ENCODE data around the gene CADM2. TPM values are rescaled to one million over a fixed set of nuclear protein-coding genes. Genes with fewer than 3 reads are reported as not detected.
A peak's percentile ranks its signal among the peaks of the same experiment; 100 is the strongest.

CADM2 gene
- total and polyA plus RNA-seq, 4 donors, result 42.2 to 133 (median 81.1) TPM

- H3K4me3 ChIP-seq (ENCODE audit: low read depth, low read length), result no peak overlapping the region
- 100% methylated on average over 1 of the region's 5 CpGs for WGBS (ENCODE audit: insufficient coverage)
- no peak for DNase-seq (ENCODE audit: low read depth in 4 of 6, low spot score in 6 of 6)
Observed at GRCh38 chr3:85572978-85573377, 614.2 kb downstream of the CADM2 start.

GRCh38 chr3:85574006-85574705 lies 615.4 kb downstream of the CADM2 start:
- H3K4me3 ChIP-seq (ENCODE audit: low read depth, low read length), result no peak overlapping the region
- H3K36me3 ChIP-seq (ENCODE audit: control insufficient read depth, insufficient read depth, low read length), result no peaks in the 10 kb centered on the region
- no peak overlapping the region for H3K27ac ChIP-seq (ENCODE audit: low read depth, low read length)
- H3K27me3 ChIP-seq (ENCODE audit: control insufficient read depth, insufficient read depth, low read length), result no peaks in the 10 kb centered on the region
- WGBS (ENCODE audit: insufficient coverage), result no CpG with 5 or more reads among the region's 2 CpGs
- no peak for DNase-seq (ENCODE audit: low read depth in 4 of 6, low spot score in 6 of 6)
- no peaks in the 10 kb centered on the region for H3K9me3 ChIP-seq (ENCODE audit: control insufficient read depth, insufficient read depth, low read length)
- H3K4me1 ChIP-seq (ENCODE audit: control insufficient read depth, insufficient read depth, low read length), result no peaks in the 10 kb centered on the region

More at GRCh38 chr3:85572978-85573377, 614.2 kb downstream of the CADM2 start:
- Histone ChIP-seq H3K27me3 (ENCODE audit: control insufficient read depth, insufficient read depth, low read length) (no peaks in the 10 kb centered on the region), H3K9me3 (ENCODE audit: control insufficient read depth, insufficient read depth, low read length) (no peaks in the 10 kb centered on the region), H3K27ac (ENCODE audit: low read depth, low read length) (no peak overlapping the region), H3K36me3 (ENCODE audit: control insufficient read depth, insufficient read depth, low read length) (no peaks in the 10 kb centered on the region), H3K4me1 (ENCODE audit: control insufficient read depth, insufficient read depth, low read length) (no peaks in the 10 kb centered on the region)

- Histone ChIP-seq H3K9me3 (ENCODE audit: control insufficient read depth, insufficient read depth, low read length) (no peaks in the 10 kb centered on the region), H3K4me1 (ENCODE audit: control insufficient read depth, insufficient read depth, low read length) (no peaks in the 10 kb centered on the region), H3K27ac (ENCODE audit: low read depth, low read length) (no peak overlapping the region), H3K4me3 (ENCODE audit: low read depth, low read length) (no peak overlapping the region), H3K27me3 (ENCODE audit: control insufficient read depth, insufficient read depth, low read length) (no peaks in the 10 kb centered on the region), H3K36me3 (ENCODE audit: control insufficient read depth, insufficient read depth, low read length) (no peaks in the 10 kb centered on the region)
- peak; percentile 29 to 89 (median 42) for DNase-seq (ENCODE audit: low read depth in 4 of 6, low spot score in 6 of 6)
- 13% methylated on average over 1 of the region's 4 CpGs for WGBS (ENCODE audit: insufficient coverage)
Observed at GRCh38 chr3:85576091-85576690, 617.4 kb downstream of the CADM2 start.

- no peaks in the 10 kb centered on the region for H3K9me3 ChIP-seq (ENCODE audit: control insufficient read depth, insufficient read depth, low read length)
- WGBS (ENCODE audit: insufficient coverage), result 83% methylated on average over 1 of the region's 4 CpGs
- no peaks in the 10 kb centered on the region for H3K27me3 ChIP-seq (ENCODE audit: control insufficient read depth, insufficient read depth, low read length)
- H3K4me1 ChIP-seq (ENCODE audit: control insufficient read depth, insufficient read depth, low read length), result no peaks in the 10 kb centered on the region
- no peak overlapping the region for H3K4me3 ChIP-seq (ENCODE audit: low read depth, low read length)
- H3K36me3 ChIP-seq (ENCODE audit: control insufficient read depth, insufficient read depth, low read length), result no peaks in the 10 kb centered on the region
- H3K27ac ChIP-seq (ENCODE audit: low read depth, low read length), result no peak overlapping the region
- DNase-seq (ENCODE audit: low read depth in 4 of 6, low spot score in 6 of 6), result peak in 1 of 6 donors; percentile 27
Observed at GRCh38 chr3:85576697-85577200, 618.0 kb downstream of the CADM2 start.

GRCh38 chr3:85584779-85585356 lies 626.1 kb downstream of the CADM2 start:
- Histone ChIP-seq H3K4me3 (ENCODE audit: low read depth, low read length) (no peak overlapping the region), H3K9me3 (ENCODE audit: control insufficient read depth, insufficient read depth, low read length) (no peaks in the 10 kb centered on the region), H3K36me3 (ENCODE audit: control insufficient read depth, insufficient read depth, low read length) (no peaks in the 10 kb centered on the region), H3K27me3 (ENCODE audit: control insufficient read depth, insufficient read depth, low read length) (no peaks in the 10 kb centered on the region), H3K27ac (ENCODE audit: low read depth, low read length) (no peak overlapping the region), H3K4me1 (ENCODE audit: control insufficient read depth, insufficient read depth, low read length) (no peaks in the 10 kb centered on the region)
- 100% methylated on average over 2 of the region's 7 CpGs for WGBS (ENCODE audit: insufficient coverage)
- no peak for DNase-seq (ENCODE audit: low read depth in 4 of 6, low spot score in 6 of 6)

- no peak overlapping the region for H3K27ac ChIP-seq (ENCODE audit: low read depth, low read length)
- no peaks in the 10 kb centered on the region for H3K4me1 ChIP-seq (ENCODE audit: control insufficient read depth, insufficient read depth, low read length)
- WGBS (ENCODE audit: insufficient coverage), result 24% methylated on average over 2 of the region's 3 CpGs
- H3K36me3 ChIP-seq (ENCODE audit: control insufficient read depth, insufficient read depth, low read length), result no peaks in the 10 kb centered on the region
- no peak overlapping the region for H3K4me3 ChIP-seq (ENCODE audit: low read depth, low read length)
- no peaks in the 10 kb centered on the region for H3K9me3 ChIP-seq (ENCODE audit: control insufficient read depth, insufficient read depth, low read length)
- peak in 1 of 6 donors; percentile 40 for DNase-seq (ENCODE audit: low read depth in 4 of 6, low spot score in 6 of 6)
- H3K27me3 ChIP-seq (ENCODE audit: control insufficient read depth, insufficient read depth, low read length), result no peaks in the 10 kb centered on the region
Observed at GRCh38 chr3:85586018-85586417, 627.2 kb downstream of the CADM2 start.

GRCh38 chr3:85589145-85589544 lies 630.4 kb downstream of the CADM2 start:
- no peaks in the 10 kb centered on the region for H3K27me3 ChIP-seq (ENCODE audit: control insufficient read depth, insufficient read depth, low read length)
- 50% methylated on average over 3 of the region's 3 CpGs for WGBS (ENCODE audit: insufficient coverage)
- DNase-seq (ENCODE audit: low read depth in 4 of 6, low spot score in 6 of 6), result peak in 1 of 6 donors; percentile 16
- H3K4me1 ChIP-seq (ENCODE audit: control insufficient read depth, insufficient read depth, low read length), result no peaks in the 10 kb centered on the region
- no peak overlapping the region for H3K4me3 ChIP-seq (ENCODE audit: low read depth, low read length)
- no peak overlapping the region for H3K27ac ChIP-seq (ENCODE audit: low read depth, low read length)
- H3K36me3 ChIP-seq (ENCODE audit: control insufficient read depth, insufficient read depth, low read length), result no peaks in the 10 kb centered on the region
- H3K9me3 ChIP-seq (ENCODE audit: control insufficient read depth, insufficient read depth, low read length), result no peaks in the 10 kb centered on the region

- 60% methylated on average over 1 of the region's 2 CpGs for WGBS (ENCODE audit: insufficient coverage)
- Histone ChIP-seq H3K4me3 (ENCODE audit: low read depth, low read length) (no peak overlapping the region), H3K9me3 (ENCODE audit: control insufficient read depth, insufficient read depth, low read length) (no peaks in the 10 kb centered on the region), H3K36me3 (ENCODE audit: control insufficient read depth, insufficient read depth, low read length) (no peaks in the 10 kb centered on the region), H3K27me3 (ENCODE audit: control insufficient read depth, insufficient read depth, low read length) (no peaks in the 10 kb centered on the region), H3K4me1 (ENCODE audit: control insufficient read depth, insufficient read depth, low read length) (no peaks in the 10 kb centered on the region), H3K27ac (ENCODE audit: low read depth, low read length) (no peak overlapping the region)
- peak in 2 of 6 donors; percentile 23 to 73 for DNase-seq (ENCODE audit: low read depth in 4 of 6, low spot score in 6 of 6)
Observed at GRCh38 chr3:85591451-85591850, 632.7 kb downstream of the CADM2 start.

GRCh38 chr3:85592256-85592655 lies 633.5 kb downstream of the CADM2 start:
- DNase-seq (ENCODE audit: low read depth in 4 of 6, low spot score in 6 of 6), result no peak
- Histone ChIP-seq H3K27me3 (ENCODE audit: control insufficient read depth, insufficient read depth, low read length) (no peaks in the 10 kb centered on the region), H3K4me1 (ENCODE audit: control insufficient read depth, insufficient read depth, low read length) (no peaks in the 10 kb centered on the region), H3K9me3 (ENCODE audit: control insufficient read depth, insufficient read depth, low read length) (no peaks in the 10 kb centered on the region), H3K27ac (ENCODE audit: low read depth, low read length) (no peak overlapping the region), H3K36me3 (ENCODE audit: control insufficient read depth, insufficient read depth, low read length) (no peaks in the 10 kb centered on the region), H3K4me3 (ENCODE audit: low read depth, low read length) (no peak overlapping the region)
- no CpG with 5 or more reads among the region's 1 CpG for WGBS (ENCODE audit: insufficient coverage)
